Activated CD8-positive, alpha-beta T cell treated with anti-CD3 and anti-CD28 coated beads for 36 hours (primary cell): ENCODE measurements around the gene OR1L1. TPM values are rescaled to one million over a fixed set of nuclear protein-coding genes. Genes with fewer than 3 reads are reported as not detected.

Source experiments
- ATAC-seq: fragments of 200-7000 bp; cut with Tn5 transposase; one replicate; pipeline ENCODE4 v1.10.0; 2021; ENCODE audit warnings: mild to moderate bottlenecking, moderate library complexity
- CTCF ChIA-PET: fragments of 350-600 bp; sonication (Branson Sonifier 250); formaldehyde crosslinking; loops from one replicate; lab custom pipeline; 2021; ENCODE audit warnings: antibody characterized with exemption; lab: Charles Lee
- POLR2A ChIA-PET: fragments of 350-600 bp; sonication (Branson Sonifier 250); formaldehyde crosslinking; loops from one replicate; lab custom pipeline; 2021; ENCODE audit warnings: antibody characterized with exemption; lab: Charles Lee
- DNase-seq: peaks from one replicate; pipeline ENCODE4 v3.0.0-alpha.2; 2020
- H3K27ac Mint-ChIP-seq: one replicate; pipeline ENCODE4 v1.8.0; 2021; ENCODE audit warnings: mild to moderate bottlenecking, mixed read lengths
- H3K27me3 Mint-ChIP-seq: one replicate; pipeline ENCODE4 v1.8.0; 2021; ENCODE audit warnings: mixed read lengths
- H3K36me3 Mint-ChIP-seq: one replicate; pipeline ENCODE4 v1.8.0; 2021; ENCODE audit warnings: low read depth, mixed read lengths
- H3K4me1 Mint-ChIP-seq: one replicate; pipeline ENCODE4 v1.8.0; 2021; ENCODE audit warnings: low read depth, mixed read lengths
- H3K4me3 Mint-ChIP-seq: one replicate; pipeline ENCODE4 v1.8.0; 2021; ENCODE audit warnings: mild to moderate bottlenecking, moderate library complexity, mixed read lengths
- H3K9me3 Mint-ChIP-seq: one replicate; pipeline ENCODE4 v1.8.0; 2021; ENCODE audit warnings: mixed read lengths
- CTCF ChIP-seq: fragments of 200-600 bp; IDR thresholded peaks from one replicate; pipeline ENCODE4 v1.8.0; 2022; ENCODE audit warnings: antibody characterized with exemption, mild to moderate bottlenecking
- intact Hi-C: fragments of 100-400 bp; cut with micrococcal nuclease; formaldehyde crosslinking; loops from one replicate; pipeline ENCODE4 v1.10.0; 2022
- total RNA-seq, 2 experiments: library from RNA; stranded (reverse); gene quantifications; one replicate each; pipeline ENCODE4 v1.2.3, GENCODE V29; 2021

The OR1L1 gene
- not detected for total RNA-seq

- no peak for ATAC-seq
- Mint-ChIP-seq H3K36me3 (no peaks in the 10 kb centered on the region), H3K27ac (no peak within 1 kb of the TSS)
Observed at GRCh38 chr9:122661416-122661815, at the start of gene OR1L1. OR1L1 (plus strand) TSS chr9:122661716; CDS start chr9:122661716, 0 bp downstream.

GRCh38 chr9:122614362-122614761 lies 47.2 kb upstream of the OR1L1 start, which contains the start of gene OR1Q1:
OR1Q1 (plus strand) TSS chr9:122614738; CDS start chr9:122614738, 0 bp downstream.
- no peaks in the 10 kb centered on the region for H3K9me3 Mint-ChIP-seq
- H3K36me3 Mint-ChIP-seq: no peaks in the 10 kb centered on the region
- no peaks in the 10 kb centered on the region for H3K4me1 Mint-ChIP-seq
- H3K4me3 Mint-ChIP-seq: no peak within 1 kb of the TSS
- no peaks in the 10 kb centered on the region for H3K27me3 Mint-ChIP-seq
- ATAC-seq (no peak), DNase-seq (no peak)
- CTCF ChIA-PET: no interaction called here
- intact Hi-C loops: no loop called here
- TF ChIP-seq CTCF: no peak
- POLR2A ChIA-PET: no interaction called here
- no peak within 1 kb of the TSS for H3K27ac Mint-ChIP-seq

More at GRCh38 chr9:122661416-122661815, at the start of gene OR1L1:
- Mint-ChIP-seq H3K9me3 (peaks cover 4% of the 10 kb centered on the region), H3K4me3 (no peak within 1 kb of the TSS), H3K4me1 (no peaks in the 10 kb centered on the region), H3K27me3 (peaks cover 12% of the 10 kb centered on the region)
- CTCF ChIA-PET: no interaction called here
- no peak for TF ChIP-seq CTCF
- intact Hi-C loops: no loop called here
- no peak for DNase-seq
- POLR2A ChIA-PET: no interaction called here

GRCh38 chr9:122619996-122620395 lies 41.5 kb upstream of the OR1L1 start:
- ATAC-seq: no peak
- Mint-ChIP-seq H3K4me3 (no peak overlapping the region), H3K27ac (no peak overlapping the region), H3K9me3 (no peaks in the 10 kb centered on the region), H3K4me1 (no peaks in the 10 kb centered on the region), H3K36me3 (no peaks in the 10 kb centered on the region), H3K27me3 (peaks cover 4% of the 10 kb centered on the region)
- intact Hi-C loops: no loop called here
- no peak for DNase-seq
- ChIA-PET POLR2A (no interaction called here), CTCF (no interaction called here)
- no peak for TF ChIP-seq CTCF

- POLR2A ChIA-PET: no interaction called here
- intact Hi-C loops: no loop called here
- no peak for TF ChIP-seq CTCF
- CTCF ChIA-PET: no interaction called here
- no peak overlapping the region for H3K4me3 Mint-ChIP-seq
- H3K36me3 Mint-ChIP-seq: no peaks in the 10 kb centered on the region
- peaks cover 8% of the 10 kb centered on the region for H3K9me3 Mint-ChIP-seq
- peak; percentile 5 for DNase-seq
- ATAC-seq: no peak
- peaks cover 7% of the 10 kb centered on the region for H3K27me3 Mint-ChIP-seq
- H3K4me1 Mint-ChIP-seq: no peaks in the 10 kb centered on the region
- no peak overlapping the region for H3K27ac Mint-ChIP-seq
Observed at GRCh38 chr9:122642226-122642625, 19.3 kb upstream of the OR1L1 start.

GRCh38 chr9:122656378-122656777 lies 5.1 kb upstream of the OR1L1 start:
- Mint-ChIP-seq H3K36me3 (no peaks in the 10 kb centered on the region), H3K4me1 (no peaks in the 10 kb centered on the region), H3K27me3 (peaks cover 6% of the 10 kb centered on the region), H3K9me3 (no peaks in the 10 kb centered on the region), H3K4me3 (no peak overlapping the region), H3K27ac (no peak overlapping the region)
- TF ChIP-seq CTCF: no peak
- ChIA-PET CTCF (no interaction called here), POLR2A (no interaction called here)
- no peak for DNase-seq
- no peak for ATAC-seq
- intact Hi-C loops: no loop called here
